GM12873 (cell line): ENCODE data around the gene MEIS1.

Experiments
- TF ChIP-seq, protein P1 (sequence below): IDR thresholded peaks from 2 replicates; pipeline ENCODE4 v1.5.1; 2012; ENCODE audit warnings: low read depth, mild to moderate bottlenecking, moderate library complexity, low read length, control low read depth; ENCODE audit not compliant: insufficient read depth; ENCODE audit errors: missing control alignments

MEIS1 gene

DNA sequence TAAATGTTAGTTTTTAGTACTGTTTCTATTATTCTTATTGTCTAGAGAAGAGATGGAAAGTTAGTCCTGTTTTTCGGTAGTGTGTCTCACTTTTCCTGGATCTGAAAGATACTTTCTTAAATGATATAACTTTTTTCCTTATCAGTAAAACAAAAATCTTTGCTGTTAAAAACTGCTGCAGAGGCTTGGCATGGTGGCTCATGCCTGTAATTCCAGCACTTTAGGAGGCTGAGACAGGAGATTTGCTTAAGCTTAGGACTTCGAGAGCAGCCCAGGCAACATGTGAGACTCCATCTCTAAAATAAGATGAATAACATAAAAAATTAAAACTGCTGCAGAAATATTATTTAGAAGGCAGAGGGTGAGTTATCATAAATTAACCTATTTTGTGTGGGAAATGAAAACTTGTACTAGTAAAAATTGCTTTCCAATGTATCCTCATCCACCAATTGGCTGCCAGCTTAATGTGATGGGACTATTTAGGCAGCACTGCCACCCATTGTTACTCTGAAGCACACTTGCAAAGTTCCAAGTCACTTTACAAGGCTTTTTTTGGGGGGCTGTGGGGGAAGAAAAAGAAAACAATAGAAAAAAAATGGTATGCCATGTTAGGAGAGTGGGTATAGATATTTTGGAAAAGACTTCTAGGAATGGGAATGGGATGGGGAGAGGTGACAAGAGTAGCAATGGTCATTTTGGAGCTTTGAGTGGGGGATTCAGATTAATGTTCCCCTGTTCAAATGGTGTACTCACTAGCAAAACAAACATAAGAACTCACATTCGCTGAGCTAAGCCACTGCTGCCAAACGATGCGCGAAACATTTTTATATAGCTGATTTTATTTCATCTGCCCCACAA lies 62.7 kb downstream of the MEIS1 start:
- TF ChIP-seq, protein P1, sequence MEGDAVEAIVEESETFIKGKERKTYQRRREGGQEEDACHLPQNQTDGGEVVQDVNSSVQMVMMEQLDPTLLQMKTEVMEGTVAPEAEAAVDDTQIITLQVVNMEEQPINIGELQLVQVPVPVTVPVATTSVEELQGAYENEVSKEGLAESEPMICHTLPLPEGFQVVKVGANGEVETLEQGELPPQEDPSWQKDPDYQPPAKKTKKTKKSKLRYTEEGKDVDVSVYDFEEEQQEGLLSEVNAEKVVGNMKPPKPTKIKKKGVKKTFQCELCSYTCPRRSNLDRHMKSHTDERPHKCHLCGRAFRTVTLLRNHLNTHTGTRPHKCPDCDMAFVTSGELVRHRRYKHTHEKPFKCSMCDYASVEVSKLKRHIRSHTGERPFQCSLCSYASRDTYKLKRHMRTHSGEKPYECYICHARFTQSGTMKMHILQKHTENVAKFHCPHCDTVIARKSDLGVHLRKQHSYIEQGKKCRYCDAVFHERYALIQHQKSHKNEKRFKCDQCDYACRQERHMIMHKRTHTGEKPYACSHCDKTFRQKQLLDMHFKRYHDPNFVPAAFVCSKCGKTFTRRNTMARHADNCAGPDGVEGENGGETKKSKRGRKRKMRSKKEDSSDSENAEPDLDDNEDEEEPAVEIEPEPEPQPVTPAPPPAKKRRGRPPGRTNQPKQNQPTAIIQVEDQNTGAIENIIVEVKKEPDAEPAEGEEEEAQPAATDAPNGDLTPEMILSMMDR = no peak

DNA sequence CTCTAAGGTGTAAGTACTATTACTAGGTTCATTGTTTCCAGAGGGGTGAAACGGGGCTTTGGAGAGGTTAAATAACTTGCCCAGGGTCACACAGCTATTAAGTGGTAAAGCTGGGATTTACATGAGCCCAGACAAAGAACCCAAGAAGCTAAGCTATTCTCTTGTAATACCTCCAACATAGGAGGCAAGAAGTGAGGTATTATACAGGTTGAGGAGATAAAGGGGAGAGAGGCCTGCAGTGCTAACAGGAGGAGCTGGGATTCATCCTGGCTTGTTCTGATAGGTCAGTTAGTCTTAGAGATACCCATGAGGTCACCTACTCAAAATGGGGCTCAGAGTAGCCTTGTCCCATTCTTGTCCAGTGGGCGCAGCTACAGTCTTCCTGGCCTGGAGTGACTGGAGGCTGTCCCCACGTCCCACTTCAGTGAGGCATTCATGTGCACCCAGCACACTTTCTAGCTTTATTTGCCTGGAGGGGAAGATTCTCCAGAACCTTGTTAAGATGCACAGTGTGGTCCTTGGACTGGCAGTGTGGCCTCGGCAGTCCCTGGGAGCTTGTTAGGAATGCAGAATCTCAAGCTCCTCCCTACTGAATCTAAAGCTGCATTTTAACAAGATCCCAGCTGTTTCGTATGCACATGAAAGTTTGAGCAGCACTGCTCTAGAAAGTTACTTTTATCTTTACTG lies 63.5 kb downstream of the MEIS1 start:
- TF ChIP-seq, protein P1 = no peak

DNA sequence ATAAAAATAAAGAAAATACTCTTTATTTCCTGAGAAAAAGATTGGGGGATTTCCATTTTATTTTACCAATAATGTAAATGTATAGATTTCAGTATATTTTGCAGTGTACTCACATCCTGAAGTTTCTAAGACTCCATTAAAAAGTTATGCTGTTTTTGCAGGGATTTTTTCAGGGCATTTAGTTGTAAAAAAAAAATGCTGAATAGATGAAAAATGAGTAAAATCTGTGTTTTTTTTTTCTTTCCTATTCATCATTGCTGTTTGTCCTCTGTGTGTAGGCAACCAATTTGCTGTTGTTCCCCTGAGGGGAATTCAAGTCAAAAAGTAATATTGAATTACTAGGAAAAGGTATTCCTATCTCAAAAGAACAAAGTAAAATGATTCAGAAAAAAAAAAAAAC lies 66.3 kb downstream of the MEIS1 start:
- TF ChIP-seq, protein P1 = no peak

DNA sequence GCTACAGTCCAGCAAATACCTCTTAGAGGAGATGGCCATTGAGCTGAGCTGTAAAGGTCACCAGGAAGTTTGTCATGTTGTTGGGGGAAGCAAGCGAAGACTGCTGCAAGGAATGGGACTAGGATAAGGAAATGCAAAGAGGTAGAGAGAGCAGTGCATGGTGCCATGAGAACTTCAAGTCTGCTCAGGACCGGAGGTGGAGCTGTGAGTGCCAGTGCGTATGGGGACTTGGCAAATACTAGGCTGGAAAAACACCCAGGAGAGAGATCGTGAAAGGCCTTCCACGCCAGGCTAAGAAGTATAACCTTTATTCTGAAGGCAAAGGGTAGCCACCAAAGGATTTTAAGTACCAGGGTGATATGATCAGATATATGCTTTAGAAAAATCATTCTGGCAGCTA lies 71.3 kb downstream of the MEIS1 start:
- TF ChIP-seq, protein P1 = no peak

DNA sequence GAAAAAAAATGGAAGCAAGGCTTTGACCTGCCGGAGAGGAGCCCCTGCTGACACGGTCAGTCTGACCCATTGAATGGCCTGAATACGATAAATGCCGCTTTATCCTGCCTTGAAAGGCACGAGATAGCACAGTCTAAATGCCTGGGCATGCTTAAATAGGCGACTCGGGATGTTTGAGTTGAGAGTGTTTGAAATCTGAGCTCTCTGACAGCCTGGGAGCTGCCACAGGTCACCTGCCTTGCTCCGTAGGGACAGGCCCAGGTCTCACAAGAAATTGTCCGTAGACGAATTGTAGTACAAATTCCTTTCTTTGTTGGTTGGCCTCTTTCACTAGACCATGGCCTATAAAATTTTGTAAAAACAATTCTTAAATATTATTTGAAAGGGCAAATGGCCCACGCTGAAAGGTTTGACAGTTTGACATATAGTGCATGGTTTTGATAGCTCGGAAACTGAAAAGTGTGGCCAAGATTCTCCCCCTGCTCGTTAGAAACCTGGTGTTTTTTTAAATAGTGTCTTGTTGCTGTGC lies 72.8 kb downstream of the MEIS1 start:
- TF ChIP-seq, protein P1 = no peak

DNA sequence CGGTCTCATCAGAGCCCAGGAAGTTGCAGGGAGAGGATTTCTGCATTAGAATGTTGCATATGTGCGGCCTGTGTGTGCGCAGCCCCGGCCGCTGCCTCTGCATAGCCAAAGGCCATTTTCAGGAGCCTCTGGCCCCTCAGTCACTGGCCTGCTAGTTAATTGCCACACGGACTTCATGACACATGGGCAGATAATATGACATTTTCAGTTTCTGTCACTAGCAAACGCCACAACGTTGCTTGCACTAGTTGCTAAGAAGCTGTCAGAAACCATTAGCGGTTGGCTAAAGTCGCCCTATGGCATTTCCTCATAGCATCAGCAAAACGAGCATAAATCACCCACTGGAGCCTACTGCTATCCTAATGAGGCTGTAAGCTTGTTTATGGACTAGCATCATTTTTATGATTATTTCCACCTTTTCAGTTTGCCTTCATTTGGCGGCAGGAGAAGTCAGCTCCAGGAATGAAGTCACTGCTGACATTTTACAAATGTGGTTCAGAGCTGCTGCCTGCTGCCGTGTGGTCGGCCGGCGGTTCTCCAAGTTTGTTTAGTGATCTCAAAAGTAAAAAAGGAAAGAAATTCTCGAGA lies 73.7 kb downstream of the MEIS1 start:
- TF ChIP-seq, protein P1 = no peak

DNA sequence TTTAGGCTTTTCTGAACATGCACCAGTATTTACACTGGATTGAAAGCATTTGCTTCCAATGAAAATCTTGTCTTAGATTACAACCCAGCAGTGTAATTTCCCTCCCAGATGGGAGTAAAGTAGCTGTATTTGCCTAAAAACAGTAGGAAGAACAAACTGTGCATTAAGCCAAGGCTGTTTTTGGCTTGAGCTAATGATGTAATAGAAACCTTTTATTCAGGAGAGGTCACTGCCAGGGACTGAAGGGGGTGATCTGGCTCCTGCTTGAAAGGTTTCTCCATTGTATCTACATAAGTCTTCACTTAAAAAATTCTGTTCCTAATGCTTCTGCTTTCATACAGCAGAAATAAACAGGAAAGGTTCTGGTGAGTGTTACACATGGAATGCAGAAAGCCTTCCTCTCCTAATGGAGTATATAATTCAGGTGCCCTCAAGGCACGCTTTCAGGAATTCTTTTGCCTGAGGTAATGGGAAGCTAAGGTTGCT lies 74.4 kb downstream of the MEIS1 start:
- TF ChIP-seq, protein P1 = no peak
